HG03196 (cell line): Measurements from ENCODE around the gene USH1C.

ENCODE experiments used
- ATAC-seq: cut with Tn5 transposase; IDR thresholded peaks from one replicate; pipeline ENCODE4 v1.9.1; 2021; ENCODE audit not compliant: unreplicated experiment

Gene USH1C

GRCh38 chr11:17550450-17551346 is 6.5 kb upstream of the USH1C start:
- ATAC-seq: no peak

- ATAC-seq: no peak
Observed at GRCh38 chr11:17548444-17548843, 4.2 kb upstream of the USH1C start.

- no peak for ATAC-seq
Observed at GRCh38 chr11:17547932-17548331, 3.7 kb upstream of the USH1C start.

- ATAC-seq: no peak
Observed at GRCh38 chr11:17547051-17547577, 2.9 kb upstream of the USH1C start, which contains the start of gene OTOG. Gene OTOG, plus strand, starts transcription at chr11:17547259. Its CDS starts 114 bp downstream, at chr11:17547373.

GRCh38 chr11:17546240-17546639 is 2.0 kb upstream of the USH1C start:
- ATAC-seq: no peak

- ATAC-seq: no peak
Observed at GRCh38 chr11:17543574-17544180, 539 bp downstream of the USH1C start.

GRCh38 chr11:17543041-17543440 is 1.2 kb downstream of the USH1C start:
- no peak for ATAC-seq

GRCh38 chr11:17542249-17542648 is 2.0 kb downstream of the USH1C start:
- no peak for ATAC-seq

- no peak for ATAC-seq
Observed at GRCh38 chr11:17541330-17541885, 2.8 kb downstream of the USH1C start.

GRCh38 chr11:17540807-17541206 is 3.4 kb downstream of the USH1C start:
- ATAC-seq: no peak

- ATAC-seq: no peak
Observed at GRCh38 chr11:17538731-17539130, 5.5 kb downstream of the USH1C start.

GRCh38 chr11:17538054-17538453 is 6.2 kb downstream of the USH1C start:
- ATAC-seq: no peak

- ATAC-seq: no peak
Observed at GRCh38 chr11:17537261-17537660, 7.0 kb downstream of the USH1C start.

GRCh38 chr11:17535488-17535887 is 8.7 kb downstream of the USH1C start:
- ATAC-seq: no peak

GRCh38 chr11:17533778-17534415 is 10.3 kb downstream of the USH1C start:
- no peak for ATAC-seq

GRCh38 chr11:17533341-17533740 is 10.9 kb downstream of the USH1C start:
- no peak for ATAC-seq

- ATAC-seq: no peak
Observed at GRCh38 chr11:17532784-17533183, 11.4 kb downstream of the USH1C start.

GRCh38 chr11:17531636-17532113 is 12.5 kb downstream of the USH1C start:
- no peak for ATAC-seq

- ATAC-seq: no peak
Observed at GRCh38 chr11:17531071-17531600, 13.1 kb downstream of the USH1C start.

GRCh38 chr11:17529844-17530185 is 14.4 kb downstream of the USH1C start:
- no peak for ATAC-seq
